ENCODE results near the gene DDX52. TPM values are rescaled to one million over a fixed set of nuclear protein-coding genes. Genes with fewer than 3 reads are reported as not detected.

DDX52 gene
- total RNA-seq, 1 experiment from 2014 or later = 31.9 TPM

- ChIA-PET POLR2A (no interaction called here), CTCF (no interaction called here)
- Mint-ChIP-seq H3K27me3 (ENCODE audit: low read depth) (peaks cover 39% of the 10 kb centered on the region), H3K4me1 (peaks cover 13% of the 10 kb centered on the region), H3K27ac (no peak overlapping the region), H3K4me3 (peak overlapping the region; percentile 97), H3K36me3 (peaks cover 22% of the 10 kb centered on the region), H3K9me3 (no peaks in the 10 kb centered on the region)
- TF ChIP-seq SP1 (CRISPR knock-in tag; conservative IDR thresholded peaks at IDR 0.05) (no peak), ZNF121 (CRISPR knock-in tag; IDR thresholded peaks at IDR 0.05) (no peak), CREB1 (CRISPR knock-in tag; IDR thresholded peaks at IDR 0.05) (no peak), ZNF396 (CRISPR knock-in tag; IDR thresholded peaks at IDR 0.05; ENCODE audit: borderline replicate concordance) (no peak), ZBTB43 (CRISPR knock-in tag; IDR thresholded peaks at IDR 0.05) (no peak), E2F1 (CRISPR knock-in tag; IDR thresholded peaks at IDR 0.05) (no peak), TEAD4 (CRISPR knock-in tag; IDR thresholded peaks at IDR 0.05) (no peak), ZNF219 (CRISPR knock-in tag; IDR thresholded peaks at IDR 0.05; ENCODE audit: borderline replicate concordance) (no peak), ZNF317 (CRISPR knock-in tag; IDR thresholded peaks at IDR 0.05; ENCODE audit: borderline replicate concordance, low read depth) (no peak), GABPB1 (CRISPR knock-in tag; IDR thresholded peaks at IDR 0.05) (no peak)
- TF ChIP-seq, protein P1, sequence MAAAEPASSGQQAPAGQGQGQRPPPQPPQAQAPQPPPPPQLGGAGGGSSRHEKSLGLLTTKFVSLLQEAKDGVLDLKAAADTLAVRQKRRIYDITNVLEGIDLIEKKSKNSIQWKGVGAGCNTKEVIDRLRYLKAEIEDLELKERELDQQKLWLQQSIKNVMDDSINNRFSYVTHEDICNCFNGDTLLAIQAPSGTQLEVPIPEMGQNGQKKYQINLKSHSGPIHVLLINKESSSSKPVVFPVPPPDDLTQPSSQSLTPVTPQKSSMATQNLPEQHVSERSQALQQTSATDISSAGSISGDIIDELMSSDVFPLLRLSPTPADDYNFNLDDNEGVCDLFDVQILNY (CRISPR knock-in tag; IDR thresholded peaks at IDR 0.05) = no peak
- no peak for ATAC-seq
- no peak for DNase-seq (ENCODE audit: low spot score)
Observed at GRCh38 chr17:37643869-37644268, 623 bp upstream of the DDX52 start.

DNA sequence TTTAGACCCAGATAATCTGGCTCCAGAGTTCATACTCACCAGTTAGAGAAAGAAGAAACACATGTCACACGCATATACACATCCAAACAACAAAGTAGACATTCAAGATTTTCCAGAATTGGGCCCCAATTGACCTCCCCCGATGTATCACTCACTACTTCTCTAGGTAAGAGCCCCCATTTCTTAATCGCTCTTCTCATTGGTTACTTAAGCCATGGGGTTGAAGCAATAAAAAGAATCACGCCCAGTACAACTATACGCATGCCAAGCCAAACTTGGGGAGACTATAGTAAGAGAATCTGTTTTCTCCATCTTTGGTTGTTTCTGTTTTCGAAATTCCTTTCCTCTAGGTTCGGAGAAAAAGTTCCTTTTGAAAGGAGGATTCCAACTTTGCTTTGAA is 565 bp downstream of the DDX52 start:
- peak overlapping the region; percentile 92 for H3K27ac Mint-ChIP-seq
- POLR2A ChIA-PET = no interaction called here
- H3K36me3 Mint-ChIP-seq = peaks cover 31% of the 10 kb centered on the region
- CTCF ChIA-PET = no interaction called here
- H3K4me3 Mint-ChIP-seq = peak overlapping the region; percentile 97
- peaks cover 13% of the 10 kb centered on the region for H3K4me1 Mint-ChIP-seq
- DNase-seq (ENCODE audit: low spot score) (no peak), ATAC-seq (no peak)
- H3K9me3 Mint-ChIP-seq = no peaks in the 10 kb centered on the region
- H3K27me3 Mint-ChIP-seq (ENCODE audit: low read depth) = peaks cover 29% of the 10 kb centered on the region
- TF ChIP-seq STAT6 (CRISPR knock-in tag; conservative IDR thresholded peaks at IDR 0.05; ENCODE audit: low read depth) (no peak), ZNF263 (CRISPR knock-in tag; IDR thresholded peaks at IDR 0.05; ENCODE audit: low read depth) (no peak), SMAD3 (CRISPR knock-in tag; IDR thresholded peaks at IDR 0.05; ENCODE audit: borderline replicate concordance) (no peak)

- ChIA-PET POLR2A (no interaction called here), CTCF (no interaction called here)
- Mint-ChIP-seq H3K27me3 (ENCODE audit: low read depth) (peaks cover 13% of the 10 kb centered on the region), H3K9me3 (no peaks in the 10 kb centered on the region), H3K4me3 (no peak overlapping the region), H3K27ac (no peak overlapping the region), H3K36me3 (peaks cover 51% of the 10 kb centered on the region), H3K4me1 (peaks cover 13% of the 10 kb centered on the region)
- ATAC-seq = no peak
- no peak for DNase-seq (ENCODE audit: low spot score)
- TF ChIP-seq, protein P1 (CRISPR knock-in tag; IDR thresholded peaks at IDR 0.05) = no peak
- TF ChIP-seq ARID4B (CRISPR knock-in tag; IDR thresholded peaks at IDR 0.05; ENCODE audit: borderline replicate concordance) (no peak), ZNF232 (CRISPR knock-in tag; IDR thresholded peaks at IDR 0.05) (no peak), ETV6 (CRISPR knock-in tag; IDR thresholded peaks at IDR 0.05) (no peak)
- TF ChIP-seq, protein P2, sequence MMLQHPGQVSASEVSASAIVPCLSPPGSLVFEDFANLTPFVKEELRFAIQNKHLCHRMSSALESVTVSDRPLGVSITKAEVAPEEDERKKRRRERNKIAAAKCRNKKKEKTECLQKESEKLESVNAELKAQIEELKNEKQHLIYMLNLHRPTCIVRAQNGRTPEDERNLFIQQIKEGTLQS (CRISPR knock-in tag; conservative IDR thresholded peaks at IDR 0.05) = no peak
Observed at GRCh38 chr17:37640015-37640414, 3.2 kb downstream of the DDX52 start.

All from WTC11 (cell line).